K562 (cell line): ENCODE data around the gene ZBED4. TPM values are rescaled to one million over a fixed set of nuclear protein-coding genes. Genes with fewer than 3 reads are reported as not detected.

Experiments used
- ATAC-seq: fragments of 200-7000 bp; cut with Tn5 transposase; 3 replicates; pipeline ENCODE4 v1.9.1; 2020; ENCODE audit warnings: moderate library complexity
- BruUV-seq: library from RNA; stranded (reverse); fragments of 400-500 nt; replicated peaks from 2 replicates; lab custom pipeline; 2021; lab: Mats Ljungman, UMichigan
- CTCF ChIA-PET: fragments of 300-600 bp; formaldehyde crosslinking; extraction: SDS; loops from one replicate; lab custom pipeline; 2021; ENCODE audit warnings: low intra/inter-chr PET ratio; lab: Yijun Ruan, JAX
- POLR2A ChIA-PET: fragments of 300-600, 350-650 bp; sonication (Branson Sonifier 250); formaldehyde crosslinking; extraction: SDS; loops from one replicate; lab custom pipeline; 2021; ENCODE audit warnings: antibody characterized with exemption, inconsistent platforms; lab: Yijun Ruan, JAX
- DNase-seq, 4 experiments: peaks; one replicate each; pipeline versions ENCODE4 v3.0.0 to v3.0.0-alpha.2; 2011 to 2018; ENCODE audit warnings: low spot score in 3 of 4, mixed read lengths in 3 of 4; ENCODE audit errors: extremely low read depth in 1 of 4
- FAIRE-seq: peaks from 2 replicates; lab custom pipeline; 2011; peaks lifted over from hg19 to GRCh38; lab: Jason Lieb, UNC
- H2AFZ ChIP-seq: 2 replicates; pipeline ENCODE4 v1.6.0; 2011; ENCODE audit warnings: low read depth, low read length, control low read depth, inconsistent platforms
- H3K27ac ChIP-seq: fragments of 200-600 bp; 3 replicates; pipeline ENCODE4 v1.8.0; 2011; ENCODE audit warnings: low read depth, mild to moderate bottlenecking, control low read depth, inconsistent platforms, low read length, moderate library complexity, mixed read lengths; ENCODE audit errors: extremely low read depth
- H3K27me3 ChIP-seq, 2 experiments: fragments of 300-600 bp in 1 of 2; 2 replicates in 1 of 2; 3 replicates in 1 of 2; pipeline versions ENCODE4 v1.6.0 to v1.8.0; 2011; ENCODE audit warnings: inconsistent platforms in 2 of 2, low read length in 2 of 2, mild to moderate bottlenecking in 1 of 2, mixed read lengths in 1 of 2, moderate library complexity in 1 of 2; ENCODE audit not compliant: control insufficient read depth in 2 of 2, insufficient read depth in 2 of 2
- H3K36me3 ChIP-seq: fragments of 300-600 bp; 3 replicates; pipeline ENCODE4 v1.8.0; 2011; ENCODE audit warnings: mild to moderate bottlenecking, low read length, inconsistent platforms; ENCODE audit not compliant: control insufficient read depth, insufficient read depth
- H3K4me1 ChIP-seq, 2 experiments: fragments of 200-600 bp in 1 of 2; replicated peaks in 1 of 2; 2 replicates in 1 of 2; 3 replicates in 1 of 2; pipeline versions ENCODE4 v1.5.1 to v1.8.0; 2011; ENCODE audit warnings: inconsistent platforms in 2 of 2, low read length in 2 of 2, mild to moderate bottlenecking in 1 of 2, mixed read lengths in 1 of 2, moderate library complexity in 1 of 2; ENCODE audit not compliant: control insufficient read depth in 2 of 2, insufficient read depth in 2 of 2
- H3K4me2 ChIP-seq: 2 replicates; pipeline ENCODE4 v1.6.1; 2011; ENCODE audit warnings: low read length, control low read depth, inconsistent platforms, mixed read lengths; ENCODE audit not compliant: insufficient read depth
- H3K4me3 ChIP-seq: fragments of 200-600 bp; sonication (generic), shearing (Covaris generic); 2 replicates; pipeline ENCODE4 v1.5.1; 2016; ENCODE audit warnings: control low read depth, inconsistent platforms
- H3K79me2 ChIP-seq: fragments of 200-600 bp; 3 replicates; pipeline ENCODE4 v1.8.0; 2011; ENCODE audit warnings: low read length, inconsistent platforms; ENCODE audit not compliant: control insufficient read depth, insufficient read depth
- H3K9ac ChIP-seq, 2 experiments: 2 replicates each; pipeline versions ENCODE4 v1.6.0 to v1.6.1; 2011; ENCODE audit warnings: low read depth in 2 of 2, low read length in 2 of 2, control low read depth in 1 of 2, inconsistent platforms in 1 of 2, mild to moderate bottlenecking in 1 of 2, mixed read lengths in 1 of 2; ENCODE audit not compliant: insufficient read depth in 1 of 2
- H3K9me1 ChIP-seq: one replicate; pipeline ENCODE4 v1.6.0; 2011; ENCODE audit warnings: inconsistent platforms, mild to moderate bottlenecking, low read length, moderate library complexity; ENCODE audit not compliant: control insufficient read depth, insufficient read depth
- H3K9me3 ChIP-seq: replicated peaks from 2 replicates; pipeline ENCODE4 v1.5.1; 2011; ENCODE audit warnings: low read depth, low read length, inconsistent platforms; ENCODE audit not compliant: control insufficient read depth, insufficient read depth
- H4K20me1 ChIP-seq: replicated peaks from 2 replicates; pipeline ENCODE4 v1.6.1; 2011; ENCODE audit warnings: low read length, inconsistent platforms, mixed read lengths; ENCODE audit not compliant: control insufficient read depth, insufficient read depth
- ZBTB8A ChIP-seq: fragments of 450-650 bp; IDR thresholded peaks from 2 replicates; pipeline ENCODE4 v1.6.1; 2018; ENCODE audit warnings: mild to moderate bottlenecking, moderate library complexity; ENCODE audit not compliant: partially characterized antibody
- WGBS: fragments of 100-300 bp; shearing (Covaris generic); methylation state at CpG from one replicate; pipeline ENCODE4 v1.1.6; 2016; ENCODE audit warnings: low coverage, mixed read lengths; ENCODE audit not compliant: insufficient coverage; ENCODE audit errors: missing lambda C conversion rate; 5-methylcytosine and 5-hydroxymethylcytosine counted together
- in situ Hi-C: fragments of 300-500 bp; cut with MboI; formaldehyde crosslinking; loops from 4 replicates; pipeline ENCODE4 v1.15.0; 2018; ENCODE audit warnings: inconsistent platforms, mixed read lengths
- intact Hi-C: fragments of 100-400 bp; cut with micrococcal nuclease; formaldehyde crosslinking; loops from 2 replicates; pipeline ENCODE4 v1.14.2; 2022
- polyA plus RNA-seq, 8 experiments: library from polyadenylated mRNA; depleted of rRNA in 4 of 8; stranded (reverse) in 5 of 8; unstranded in 3 of 8; fragments of >200 nt; fragmentation: Nextera tagmentation in 2 of 8; fragmentation: Illumina TruSeq in 1 of 8; extraction: Ambion mirVana in 2 of 8; extraction: Trizol in 1 of 8; gene quantifications; 2 replicates each; pipeline versions ENCODE4 v1.2.1 to v1.2.3, GENCODE V29; 2011 to 2014; ENCODE audit warnings: inconsistent platforms in 1 of 8, missing spikeins in 1 of 8
- total RNA-seq, 7 experiments: library from RNA; depleted of rRNA in 6 of 7; stranded (reverse); fragments of >200 nt in 6 of 7; fragmentation: Illumina TruSeq in 2 of 7; extraction: Trizol in 2 of 7; gene quantifications; 2 replicates each; pipeline versions ENCODE4 v1.2.1 to v1.2.3, GENCODE V29; 2011 to 2021; ENCODE audit warnings: low replicate concordance in 1 of 7
- TF ChIP-seq, protein P1 (sequence below), 2 experiments: fragments of 450-650 bp in 1 of 2; sonication (generic) in 1 of 2; formaldehyde crosslinking in 1 of 2; IDR thresholded peaks; 2 replicates each; pipeline versions ENCODE4 v1.7.1 to v1.9.0; 2016 to 2022; ENCODE audit warnings: inconsistent platforms in 1 of 2, mild to moderate bottlenecking in 1 of 2, missing genetic modification reagents in 1 of 2

The ZBED4 gene
- total and polyA plus RNA-seq, 9 of the 15 experiments (the other 6 are each of a cell fraction or from before 2014, with no cell fraction given): 1.5 to 16.8 (median 7.4) TPM

DNA sequence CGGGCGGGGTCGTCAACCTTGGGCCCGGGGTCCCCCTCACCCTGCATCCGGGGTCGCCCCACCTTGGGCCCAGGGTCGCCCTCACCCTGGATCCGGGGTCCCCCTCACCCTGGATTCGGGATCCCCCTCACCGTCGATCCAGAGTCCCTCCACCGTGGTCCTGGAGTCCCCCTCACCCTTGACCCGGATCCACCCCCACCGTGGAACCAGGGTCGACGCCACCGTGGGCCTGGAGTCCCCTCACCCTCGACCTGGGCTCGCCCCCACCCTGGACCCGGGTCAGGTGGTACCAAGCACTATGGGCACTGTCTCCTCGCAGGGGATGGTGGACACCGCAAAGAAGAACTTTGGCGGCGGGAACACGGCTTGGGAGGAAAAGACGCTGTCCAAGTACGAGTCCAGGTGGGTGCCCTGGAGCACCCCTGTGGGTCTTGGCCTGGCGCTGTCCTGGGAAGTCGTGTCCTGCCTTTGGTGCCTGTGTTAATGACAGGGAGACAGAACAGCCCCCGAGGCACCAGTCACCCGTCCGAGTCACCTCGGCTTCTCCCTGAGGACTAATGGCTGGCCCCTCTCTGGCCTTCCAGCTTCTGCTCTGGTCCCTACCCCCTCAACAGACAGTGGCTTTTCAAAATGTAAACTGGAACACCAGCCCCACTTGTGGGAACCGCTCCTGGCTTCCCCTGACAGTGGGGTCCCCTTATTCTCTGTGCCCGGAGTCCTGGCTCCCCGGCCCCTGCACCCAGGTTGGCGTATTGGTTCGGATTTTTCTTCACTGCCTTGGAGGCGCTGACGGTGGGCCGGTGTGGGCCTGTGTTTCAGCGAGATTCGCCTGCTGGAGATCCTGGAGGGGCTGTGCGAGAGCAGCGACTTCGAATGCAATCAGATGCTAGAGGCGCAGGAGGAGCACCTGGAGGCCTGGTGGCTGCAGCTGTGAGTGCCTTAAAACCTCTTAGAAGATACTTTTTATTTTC lies 65.6 kb downstream of the ZBED4 start:
- Histone ChIP-seq H3K4me3 (peak overlapping the region; percentile 84), H3K9me3 (no peaks in the 10 kb centered on the region), H3K9ac (peak overlapping the region; percentile 70 to 94), H3K9me1 (no peaks in the 10 kb centered on the region), H3K27me3 (no peaks in the 10 kb centered on the region), H3K79me2 (peaks cover 14% of the 10 kb centered on the region), H3K27ac (peak overlapping the region; percentile 41; the same call in 2 of the 3 replicates), H4K20me1 (0 out of 2 replicates have a peak, but pooled peaks cover 3% of the 10 kb centered on the region), H2AFZ (peak overlapping the region; percentile 24; the same call in 1 of the 2 replicates), H3K4me2 (peak overlapping the region; percentile 72), H3K36me3 (peaks cover 11% of the 10 kb centered on the region; the same call in 1 of the 3 replicates), H3K4me1 (peaks cover 6 to 40% of the 10 kb centered on the region in 2 experiments; a peak in 4 of 5 replicates)
- ATAC-seq (no peak), DNase-seq (peak in 2 of 4 experiments; percentile 50 to 51), FAIRE-seq (no peak)
- intact Hi-C loops: loop anchor here (5.0 kb wide), 1 partner anchor 152 kb away; no protein-coding TSS in a partner anchor
- WGBS: 58% methylated on average over 15 of the region's 47 CpGs
- ChIA-PET CTCF (no interaction called here), POLR2A (interaction anchor here (0.7 to 1.2 kb wide), 2 partner anchors 112 to 113 kb away, joined by 3 read pairs; no protein-coding TSS in a partner anchor)
- TF ChIP-seq, protein P1, sequence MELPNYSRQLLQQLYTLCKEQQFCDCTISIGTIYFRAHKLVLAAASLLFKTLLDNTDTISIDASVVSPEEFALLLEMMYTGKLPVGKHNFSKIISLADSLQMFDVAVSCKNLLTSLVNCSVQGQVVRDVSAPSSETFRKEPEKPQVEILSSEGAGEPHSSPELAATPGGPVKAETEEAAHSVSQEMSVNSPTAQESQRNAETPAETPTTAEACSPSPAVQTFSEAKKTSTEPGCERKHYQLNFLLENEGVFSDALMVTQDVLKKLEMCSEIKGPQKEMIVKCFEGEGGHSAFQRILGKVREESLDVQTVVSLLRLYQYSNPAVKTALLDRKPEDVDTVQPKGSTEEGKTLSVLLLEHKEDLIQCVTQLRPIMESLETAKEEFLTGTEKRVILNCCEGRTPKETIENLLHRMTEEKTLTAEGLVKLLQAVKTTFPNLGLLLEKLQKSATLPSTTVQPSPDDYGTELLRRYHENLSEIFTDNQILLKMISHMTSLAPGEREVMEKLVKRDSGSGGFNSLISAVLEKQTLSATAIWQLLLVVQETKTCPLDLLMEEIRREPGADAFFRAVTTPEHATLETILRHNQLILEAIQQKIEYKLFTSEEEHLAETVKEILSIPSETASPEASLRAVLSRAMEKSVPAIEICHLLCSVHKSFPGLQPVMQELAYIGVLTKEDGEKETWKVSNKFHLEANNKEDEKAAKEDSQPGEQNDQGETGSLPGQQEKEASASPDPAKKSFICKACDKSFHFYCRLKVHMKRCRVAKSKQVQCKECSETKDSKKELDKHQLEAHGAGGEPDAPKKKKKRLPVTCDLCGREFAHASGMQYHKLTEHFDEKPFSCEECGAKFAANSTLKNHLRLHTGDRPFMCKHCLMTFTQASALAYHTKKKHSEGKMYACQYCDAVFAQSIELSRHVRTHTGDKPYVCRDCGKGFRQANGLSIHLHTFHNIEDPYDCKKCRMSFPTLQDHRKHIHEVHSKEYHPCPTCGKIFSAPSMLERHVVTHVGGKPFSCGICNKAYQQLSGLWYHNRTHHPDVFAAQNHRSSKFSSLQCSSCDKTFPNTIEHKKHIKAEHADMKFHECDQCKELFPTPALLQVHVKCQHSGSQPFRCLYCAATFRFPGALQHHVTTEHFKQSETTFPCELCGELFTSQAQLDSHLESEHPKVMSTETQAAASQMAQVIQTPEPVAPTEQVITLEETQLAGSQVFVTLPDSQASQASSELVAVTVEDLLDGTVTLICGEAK (IDR thresholded peaks at IDR 0.05): 0 out of 2 replicates have a peak, but pooled peaks have one; percentile 17
- TF ChIP-seq, protein P1 (CRISPR knock-in tag; IDR thresholded peaks at IDR 0.05): no peak
- no peak for TF ChIP-seq ZBTB8A
- no TSS peak for BruUV-seq
- in situ Hi-C loops: loop anchor here (10.0 kb wide), 1 partner anchor 94 kb away; the partner anchor contains the start of gene BRD1
